Suppressor macrophage treated with lipopolysaccharide for 4 hours (primary cell): ENCODE results near the gene YBX3.
A peak's percentile ranks its signal among the peaks of the same experiment; 100 is the strongest.

ENCODE experiments used
- DNase-seq: peaks from one replicate; pipeline ENCODE4 v3.0.0-alpha.2; 2020

Gene YBX3

DNA sequence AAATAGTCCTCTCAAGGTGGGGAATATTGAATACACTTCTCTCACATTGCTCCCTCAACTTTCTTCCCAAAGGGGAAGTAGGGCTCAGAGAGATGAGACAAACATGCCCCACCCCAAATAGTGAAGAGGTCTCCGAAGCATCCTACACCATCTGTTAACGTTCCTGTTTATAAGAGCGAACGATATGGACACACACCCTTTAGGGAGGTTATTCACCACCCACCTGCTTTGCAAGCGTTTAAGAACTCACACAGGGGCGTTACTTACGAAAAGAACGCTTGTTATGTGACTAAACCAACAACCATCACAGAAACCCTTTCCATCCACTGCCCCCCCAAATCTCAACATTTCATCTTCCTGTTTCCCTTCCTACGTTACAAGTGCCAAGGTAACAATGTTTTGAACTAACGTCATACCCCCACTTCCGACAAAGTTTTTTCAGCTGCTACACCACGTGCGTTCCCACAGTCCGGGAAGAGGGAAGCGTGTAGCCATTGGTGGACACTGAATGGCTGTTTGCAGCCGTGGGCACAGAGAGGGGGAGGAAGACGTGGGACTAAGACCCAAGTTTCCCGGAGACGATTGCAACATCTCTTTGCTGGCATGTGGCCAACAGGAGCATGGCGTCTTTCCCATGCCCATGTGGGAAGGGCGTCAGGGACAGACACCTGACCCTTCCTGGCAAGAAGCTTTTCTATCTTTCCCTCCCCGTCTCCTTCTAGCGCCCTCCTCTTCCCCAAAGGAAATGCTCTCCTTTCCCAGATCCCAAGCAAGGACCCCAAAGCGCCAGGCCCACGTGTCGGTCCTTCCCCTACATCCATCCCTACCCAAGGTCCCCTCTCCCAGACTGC, 1.2 kb downstream of the YBX3 start:
- DNase-seq: peak; percentile 96

DNA sequence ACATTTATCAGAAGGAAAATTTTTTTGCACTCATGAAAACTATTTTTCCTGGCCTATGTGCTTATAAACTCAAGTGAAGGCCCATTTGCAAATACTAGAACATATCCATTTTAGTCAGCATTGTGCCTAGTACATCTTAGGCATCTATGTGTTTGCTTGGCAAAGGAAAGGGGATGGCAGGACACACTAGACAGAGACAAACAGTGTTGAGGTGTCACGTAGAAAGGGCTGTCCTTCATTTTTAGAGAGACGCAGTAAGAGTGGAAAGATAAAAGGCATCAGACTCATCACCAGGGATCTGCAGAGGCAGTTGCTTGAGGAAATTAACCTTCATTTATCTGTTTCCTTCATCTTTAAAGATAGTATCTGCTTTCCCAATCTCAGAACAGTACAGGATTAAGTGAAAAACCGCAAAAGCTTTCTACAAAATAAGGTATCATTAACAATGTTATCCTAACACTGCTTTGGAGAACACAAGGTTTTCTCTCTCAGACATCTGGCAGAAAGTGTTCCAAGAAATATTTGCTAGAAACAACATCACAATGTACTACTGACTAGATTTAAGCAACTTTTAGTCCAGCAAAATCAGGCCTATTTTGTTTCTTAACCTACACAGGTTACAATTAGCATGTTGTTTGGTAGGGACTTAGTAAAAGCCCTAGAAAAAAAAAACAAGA, 2.0 kb downstream of the YBX3 start:
- DNase-seq: no peak

DNA sequence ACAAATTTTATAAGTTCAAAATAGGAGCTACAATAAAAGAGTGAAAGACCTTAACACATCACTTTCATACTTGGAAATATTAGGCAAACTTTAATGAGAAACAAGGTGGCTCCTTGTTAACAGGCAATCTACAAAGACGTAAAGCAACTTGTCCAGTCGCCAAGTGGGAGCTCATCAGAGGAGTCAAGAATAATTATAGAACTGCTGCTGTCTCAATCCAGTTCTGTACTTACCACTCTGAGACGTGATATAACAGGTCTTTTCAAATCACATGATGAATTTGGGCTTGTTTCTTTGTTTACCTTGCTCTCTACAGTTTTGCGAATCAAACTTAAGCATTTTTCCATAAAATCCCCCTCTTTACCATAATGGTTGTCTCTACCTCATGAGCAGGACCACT, 3.6 kb downstream of the YBX3 start:
- DNase-seq: no peak

DNA sequence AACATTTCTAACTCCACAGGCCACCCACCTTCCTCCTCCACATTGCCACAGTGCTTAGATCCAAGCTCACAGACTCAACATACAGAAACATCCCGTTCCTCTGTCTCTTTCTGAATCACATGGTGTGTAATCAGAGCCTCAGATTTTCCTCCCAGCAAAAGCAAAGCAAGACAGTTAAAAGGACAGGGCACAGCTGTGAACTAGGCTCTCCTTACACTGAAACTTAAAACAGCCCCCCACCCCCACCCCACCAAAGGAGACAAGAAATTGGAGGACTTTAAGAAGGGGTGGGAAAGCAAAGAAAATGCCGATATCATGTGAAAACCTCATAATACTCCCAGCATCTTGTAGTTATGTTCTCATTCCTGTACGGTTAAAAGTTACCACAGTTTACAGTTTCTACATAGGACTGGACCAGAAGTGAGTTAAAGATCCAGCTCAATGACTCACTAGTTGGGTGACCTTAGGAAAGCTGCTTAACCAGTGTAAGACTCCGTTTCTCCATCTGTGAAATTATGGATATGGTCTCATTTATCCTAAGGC, 4.8 kb downstream of the YBX3 start:
- DNase-seq: peak; percentile 38

DNA sequence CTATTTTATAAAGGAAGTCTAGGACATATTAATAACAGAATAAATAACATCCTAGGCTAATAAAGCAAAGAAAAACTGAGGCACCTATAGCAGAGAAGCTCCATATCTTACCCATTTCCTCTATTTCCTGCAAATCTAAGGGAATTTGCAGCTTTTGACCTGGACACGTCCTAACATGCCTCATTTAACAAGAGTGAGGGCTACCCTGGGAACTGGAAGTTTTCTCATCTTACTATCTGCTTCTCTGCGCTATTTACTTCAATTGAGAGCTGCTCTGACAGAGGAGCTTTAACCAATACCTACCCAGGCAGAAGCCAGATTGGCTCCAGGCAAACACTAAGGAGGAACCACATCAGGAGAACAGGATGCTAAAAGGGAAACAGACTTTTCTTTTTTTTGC, 5.7 kb downstream of the YBX3 start:
- DNase-seq: no peak

DNA sequence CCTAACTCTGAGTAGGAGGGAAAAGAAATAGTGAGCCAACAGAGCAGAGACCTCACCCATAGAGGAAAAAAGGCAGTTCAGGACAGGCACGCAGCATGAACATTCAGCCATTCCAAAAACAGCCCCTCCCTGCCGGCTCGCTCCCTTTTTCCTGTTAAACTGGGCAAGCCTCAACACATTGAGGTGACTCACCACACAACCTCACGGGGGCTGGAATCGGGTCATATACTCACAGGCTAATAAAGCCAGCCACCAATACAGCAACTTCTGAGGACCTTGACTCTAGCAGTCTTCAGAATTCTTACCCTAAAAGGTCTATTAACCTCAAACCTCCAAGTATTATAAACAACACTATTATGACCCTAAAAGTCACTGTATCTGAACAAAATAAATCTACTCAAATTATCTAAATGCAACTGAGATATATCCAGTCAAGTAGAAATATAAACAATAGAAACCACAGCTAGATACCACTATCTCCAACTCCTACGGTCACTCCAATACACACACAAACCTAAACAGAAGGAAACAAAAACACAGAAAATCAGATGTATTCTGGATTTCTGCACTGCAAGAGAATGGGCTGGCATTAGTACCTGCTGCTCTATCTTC, 6.3 kb downstream of the YBX3 start:
- DNase-seq: no peak

DNA sequence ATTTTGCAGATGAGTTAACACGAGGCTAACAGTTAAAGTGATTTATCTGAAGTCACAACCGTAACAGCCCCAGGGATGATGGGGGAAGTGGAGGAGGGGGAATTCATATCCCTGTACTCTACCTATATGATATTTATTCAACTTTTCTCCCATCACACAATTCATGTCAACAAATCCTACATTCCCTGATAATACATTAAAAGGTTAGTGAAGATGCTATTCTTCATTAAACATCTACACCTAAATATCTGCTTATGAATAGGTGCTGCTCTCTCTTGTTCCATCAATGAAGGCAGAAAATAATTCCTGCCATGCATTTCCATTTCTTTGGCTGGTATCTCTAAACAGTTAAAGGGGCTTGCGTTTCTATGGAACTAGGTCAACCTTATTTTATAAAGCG, 6.8 kb downstream of the YBX3 start:
- DNase-seq: no peak

DNA sequence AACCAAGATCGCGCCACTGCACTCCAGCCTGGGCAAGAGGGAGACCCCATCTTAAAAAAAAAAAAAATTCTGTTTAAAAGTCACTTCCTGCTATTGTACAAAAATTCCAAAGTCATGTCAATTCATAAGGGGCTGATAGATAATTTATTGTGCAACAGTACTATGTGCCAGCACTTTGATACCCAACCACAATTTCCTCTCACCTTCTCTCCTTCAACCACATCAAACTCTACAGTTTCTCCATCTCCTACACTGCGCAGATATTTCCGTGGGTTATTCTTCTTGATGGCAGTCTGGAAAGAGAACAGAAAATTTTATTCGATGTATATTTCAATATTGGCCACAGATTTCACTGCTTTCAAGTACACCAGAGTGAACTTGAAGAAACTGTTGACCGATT, 7.6 kb downstream of the YBX3 start:
- no peak for DNase-seq

DNA sequence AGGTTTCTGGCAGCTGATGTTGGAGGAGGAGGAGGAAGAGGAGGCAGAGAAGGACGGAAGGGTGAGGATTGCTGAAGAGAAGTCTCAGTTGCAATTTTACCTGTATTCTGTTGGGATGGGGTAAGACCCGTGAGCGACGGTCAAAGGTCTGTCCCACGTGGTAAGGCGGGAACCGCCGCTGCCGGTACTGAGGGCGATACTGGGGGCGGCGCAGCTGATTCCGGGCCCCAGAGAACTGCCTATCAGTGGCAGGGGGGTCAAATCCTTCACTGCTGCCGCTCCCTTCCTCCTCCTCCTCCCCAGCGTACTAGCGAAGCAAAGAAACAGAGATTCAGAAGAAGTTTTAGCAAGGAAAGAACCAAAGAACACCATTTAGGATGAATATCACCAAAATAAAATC, 13.3 kb downstream of the YBX3 start:
- no peak for DNase-seq

DNA sequence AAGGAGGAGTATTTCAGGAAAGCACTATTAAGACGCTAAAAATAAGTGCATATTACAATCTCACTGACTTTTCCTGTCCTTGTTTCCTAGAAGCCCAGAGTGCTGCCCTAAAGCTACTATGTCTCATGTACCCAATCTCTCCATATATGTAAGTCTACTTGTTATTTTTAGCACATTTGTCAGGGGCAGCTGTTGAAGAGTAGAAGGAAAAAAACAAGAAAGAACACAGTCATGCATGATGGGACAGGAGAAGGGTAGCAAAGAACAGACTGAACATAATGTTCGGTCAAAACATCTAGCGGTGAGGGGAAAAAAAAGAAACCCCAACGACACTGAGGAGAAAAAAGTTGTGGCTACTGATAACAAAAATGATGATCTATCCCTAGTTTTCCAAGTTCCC, 14.3 kb downstream of the YBX3 start:
- no peak for DNase-seq

DNA sequence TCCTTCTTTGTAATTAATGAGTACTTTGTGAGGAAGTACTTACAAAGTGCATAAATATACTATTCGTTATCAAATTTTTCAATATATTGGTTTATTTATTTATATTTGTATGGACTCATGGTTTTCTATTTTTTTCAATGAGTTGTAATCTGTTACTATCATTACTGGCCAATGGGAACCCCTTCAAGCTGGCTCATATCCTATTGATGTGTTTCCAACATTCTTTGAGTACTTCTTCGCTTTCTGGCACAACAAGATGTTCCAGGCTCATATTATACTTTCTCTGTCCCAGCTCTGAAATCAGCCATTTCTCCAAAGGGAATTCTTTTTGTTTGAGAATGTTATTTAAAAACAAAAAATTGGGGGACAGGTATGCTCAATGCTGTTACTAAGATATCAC, 17.5 kb downstream of the YBX3 start:
- no peak for DNase-seq

DNA sequence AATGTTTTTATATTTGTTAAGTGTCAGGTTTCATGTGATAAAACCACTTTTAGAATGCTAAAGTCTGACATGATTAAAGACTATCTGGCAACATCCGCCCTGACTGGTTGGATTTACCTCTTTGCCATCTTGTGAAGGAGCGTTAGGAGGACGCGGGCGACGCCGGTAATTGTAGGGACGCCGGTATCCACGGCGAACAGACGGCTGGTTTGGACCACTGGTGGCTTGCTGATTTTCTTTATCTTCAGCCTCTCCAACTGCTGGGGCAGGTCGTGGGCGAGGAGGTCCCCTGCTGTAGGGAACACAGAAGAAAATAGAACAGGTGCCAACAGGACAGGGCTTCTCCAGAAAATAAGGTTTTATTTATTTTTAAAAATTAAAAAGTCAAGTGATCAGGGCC, 21.3 kb downstream of the YBX3 start:
- DNase-seq: no peak

DNA sequence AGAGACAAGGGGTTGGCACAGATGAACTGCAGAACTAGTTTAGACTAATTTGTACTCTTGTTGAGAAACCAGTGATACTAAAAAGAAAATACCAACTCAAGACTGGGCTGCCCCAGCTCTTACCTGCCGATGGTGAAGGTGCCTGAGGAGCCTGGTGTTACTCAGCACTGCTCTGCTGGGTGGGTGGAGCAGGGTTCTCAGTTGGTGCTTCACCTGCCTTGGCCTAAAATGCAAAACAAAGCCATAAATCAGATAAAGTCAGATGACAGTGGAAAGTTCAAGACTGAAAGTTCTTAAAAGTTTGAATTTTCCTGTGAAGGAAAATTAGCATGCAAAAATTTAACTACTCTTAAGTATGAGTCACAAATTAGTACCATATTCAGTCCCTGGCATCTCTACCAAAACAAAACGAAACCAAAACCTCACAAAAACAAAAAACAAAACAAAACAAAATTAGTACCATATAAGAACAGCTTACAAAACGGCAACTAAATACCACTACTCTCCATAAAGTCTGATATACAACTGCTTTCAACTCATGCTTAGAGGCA, 21.9 kb downstream of the YBX3 start:
- DNase-seq: no peak

DNA sequence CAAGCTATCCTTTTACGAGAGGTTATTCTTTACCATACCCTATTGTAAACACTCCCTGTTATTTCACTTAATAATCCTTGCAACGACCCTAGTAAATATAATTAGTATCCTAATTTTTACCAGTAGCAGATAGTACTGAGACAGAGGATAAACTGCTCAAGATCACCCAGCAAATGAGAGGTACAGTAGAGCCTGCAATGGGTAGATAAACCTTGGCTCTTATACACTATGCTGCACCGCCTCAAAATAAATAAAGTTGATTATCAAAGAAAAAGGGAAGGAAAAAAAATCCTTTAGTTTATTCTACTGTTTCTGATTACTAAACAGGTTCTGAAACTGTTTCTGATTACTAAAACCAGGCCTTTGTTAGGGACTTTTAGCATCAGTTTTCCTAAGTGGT, 22.5 kb downstream of the YBX3 start:
- no peak for DNase-seq

DNA sequence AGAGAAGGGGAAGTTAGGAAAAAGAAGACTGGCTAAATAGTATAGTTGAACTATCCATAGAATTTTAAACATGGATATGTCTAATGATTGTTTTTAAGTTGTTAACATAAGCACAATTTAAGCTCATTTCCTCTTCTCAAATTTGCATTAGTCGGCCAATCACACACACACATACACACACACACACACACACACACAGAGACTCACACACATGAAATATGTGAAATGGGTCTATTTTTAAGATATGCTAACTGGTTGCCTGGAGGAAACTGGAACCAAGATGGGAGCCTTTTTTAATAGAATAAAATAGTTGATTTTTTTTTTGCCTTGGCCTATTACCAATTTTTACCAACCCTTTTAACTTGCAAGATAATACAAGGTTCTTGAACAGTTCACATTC, 25.3 kb downstream of the YBX3 start:
- DNase-seq: no peak

DNA sequence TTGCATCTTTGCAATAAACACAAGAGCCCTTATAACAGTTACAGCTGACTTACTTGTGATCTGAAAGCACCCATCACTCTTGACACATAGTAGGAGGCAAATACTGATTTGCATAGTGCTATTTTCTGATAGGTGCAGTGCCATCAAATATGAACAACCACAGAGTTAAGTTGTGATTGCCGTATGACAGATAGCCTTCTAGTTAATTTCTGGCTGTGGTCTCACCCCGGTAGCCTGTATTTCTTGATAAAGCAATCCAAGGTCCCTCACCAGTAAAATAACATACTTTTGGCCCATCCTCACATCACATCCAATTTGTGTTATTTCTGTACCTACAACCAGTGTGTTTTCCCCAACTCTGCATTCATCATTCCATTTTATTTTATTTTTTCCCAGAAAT, 26.0 kb downstream of the YBX3 start:
- no peak for DNase-seq

DNA sequence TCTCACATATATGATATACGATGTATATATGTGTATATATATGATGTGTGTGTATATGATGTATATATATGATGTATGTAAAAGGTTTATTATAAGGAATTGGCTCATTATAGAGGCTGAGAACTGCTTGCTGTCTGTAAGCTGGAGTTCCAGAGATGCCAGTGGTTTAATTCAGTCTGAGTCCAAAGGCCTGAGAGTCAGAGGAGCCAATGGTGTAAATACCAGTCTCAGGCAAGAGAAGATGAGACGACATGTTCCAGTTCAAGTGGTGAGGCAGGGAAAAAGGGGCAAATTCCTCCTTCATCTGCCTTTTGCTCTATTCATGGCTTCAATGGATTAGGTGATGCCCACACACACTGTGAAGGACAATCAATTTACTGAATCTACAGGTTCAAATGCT, 32.2 kb downstream of the YBX3 start:
- DNase-seq: no peak

DNA sequence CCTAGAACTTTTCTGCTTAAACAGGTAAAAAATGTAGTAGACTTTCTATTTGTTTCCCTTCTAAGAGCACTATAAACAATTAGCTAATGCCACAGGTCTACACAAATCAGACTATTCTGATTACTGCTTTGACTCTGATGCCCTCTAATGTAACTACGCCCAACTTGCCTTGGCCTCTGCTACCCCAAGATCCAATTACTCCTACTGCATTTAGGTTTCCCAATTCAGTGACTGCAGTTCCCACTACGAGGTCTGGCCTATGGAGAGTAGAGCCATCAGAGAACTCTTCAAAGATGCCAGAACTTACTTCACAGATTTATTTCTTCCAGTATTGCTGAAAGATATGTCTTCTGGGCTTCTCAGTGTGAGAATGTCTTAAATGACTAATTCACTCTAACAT, 34.0 kb downstream of the YBX3 start:
- DNase-seq: no peak

DNA sequence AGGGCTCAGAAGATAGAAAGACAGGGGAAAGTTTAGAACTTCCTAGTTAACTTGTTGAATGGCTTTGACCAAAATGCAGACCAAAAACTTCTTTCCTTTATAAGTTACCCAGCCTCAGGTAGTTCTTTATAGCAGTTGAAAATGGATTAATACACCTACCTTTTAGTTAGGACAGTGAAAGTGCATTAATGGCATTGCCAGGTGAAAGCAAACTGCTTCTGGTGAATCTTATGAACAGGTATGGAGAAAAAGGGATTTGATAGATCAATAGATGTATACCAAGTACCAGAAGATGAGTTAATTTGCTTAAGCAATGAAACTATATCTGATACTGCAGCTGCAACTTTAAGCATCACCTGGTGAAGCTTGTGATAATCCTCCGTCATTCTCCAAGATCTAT, 35.1 kb downstream of the YBX3 start:
- no peak for DNase-seq

DNA sequence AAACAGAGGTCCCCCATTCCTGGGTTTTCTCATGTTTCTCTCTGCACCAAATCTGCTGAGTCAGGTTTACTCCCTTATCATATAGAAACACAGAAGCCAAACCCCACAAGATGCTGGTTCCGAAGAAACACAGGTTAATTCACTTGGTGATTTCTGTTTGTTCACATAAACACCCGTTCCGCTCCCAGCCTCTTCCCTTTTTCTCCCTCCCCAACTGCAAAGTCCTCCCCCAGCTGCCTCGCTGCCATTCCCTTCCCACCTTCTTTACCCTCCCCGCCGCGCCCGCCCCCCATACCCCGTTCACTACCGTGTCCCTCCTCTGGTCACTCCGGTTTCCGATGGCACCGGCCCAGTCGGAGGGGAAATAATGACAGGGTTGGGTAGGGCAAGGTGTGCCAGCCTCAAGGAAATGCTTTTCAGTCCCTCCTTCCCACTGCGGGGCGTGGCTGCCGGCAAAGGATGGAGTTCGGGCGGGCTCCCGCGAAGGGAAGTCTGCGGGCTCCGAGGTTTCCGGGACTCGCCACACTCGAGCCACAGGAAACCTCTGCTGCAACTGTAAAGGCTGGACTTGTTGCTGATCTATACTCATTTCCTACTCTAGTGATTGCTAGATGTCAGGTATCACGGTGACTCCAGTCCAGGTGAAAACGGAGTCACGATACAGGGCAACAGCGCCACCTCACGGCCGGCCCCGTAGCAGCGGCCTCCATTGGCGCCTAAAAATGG, 49.3 kb downstream of the YBX3 start, which contains the start of gene STYK1:
Gene STYK1, minus strand, starts transcription at position 394 of the 726 bp plus-strand sequence. CDS start 39,434 bp downstream, outside the sequence.
- peak; percentile 29 for DNase-seq

DNA sequence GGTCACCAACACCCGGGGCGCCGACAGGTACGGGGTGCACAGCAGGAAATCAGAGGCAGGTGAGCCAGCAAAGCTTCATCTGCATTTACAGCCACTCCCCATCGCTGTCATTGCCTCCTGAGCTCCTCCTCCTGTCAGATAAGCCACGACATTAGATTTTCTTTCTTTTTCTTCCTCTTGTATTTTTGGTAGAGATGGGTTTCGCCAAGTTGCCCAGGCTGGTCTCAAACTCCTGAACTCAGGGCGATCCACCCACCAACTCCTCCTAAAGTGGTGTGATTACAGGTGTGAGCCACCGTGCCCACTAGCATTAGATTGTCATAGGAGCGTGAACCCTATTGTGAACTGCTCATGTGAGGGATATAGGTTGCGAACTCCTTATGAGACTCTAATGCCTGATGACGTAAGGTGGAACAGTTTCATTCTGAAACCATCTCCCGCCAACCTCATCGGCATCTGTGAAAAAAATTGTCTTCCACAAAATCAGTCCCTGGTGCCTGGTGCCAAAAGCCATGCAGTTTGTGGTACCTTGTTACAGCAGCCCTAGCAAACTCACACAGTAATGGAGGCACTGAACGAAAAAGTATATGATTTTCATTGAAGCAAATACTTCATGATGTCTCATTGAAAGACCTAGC, 50.8 kb downstream of the YBX3 start:
- no peak for DNase-seq

DNA sequence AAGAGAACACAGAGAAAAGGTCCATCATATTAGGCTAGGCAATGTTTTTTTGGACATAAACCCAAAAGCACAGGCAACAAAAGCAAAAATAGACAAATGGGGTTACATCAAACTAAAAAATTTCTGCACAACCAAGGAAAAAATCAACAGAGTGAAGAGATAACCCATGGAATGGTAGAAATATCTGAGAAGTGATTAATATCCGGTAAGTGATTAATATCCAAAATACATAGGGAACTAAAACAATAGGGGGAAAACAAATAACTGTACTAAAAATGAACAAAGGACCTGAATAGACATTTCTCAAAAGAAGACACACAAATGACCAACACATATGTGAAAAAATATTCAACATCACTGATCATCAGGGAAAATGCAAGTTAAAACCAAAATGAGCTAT, 53.6 kb downstream of the YBX3 start:
- no peak for DNase-seq
